Omental fat pad (tissue), 4 donors: Measurements from ENCODE around the gene UBE2J2. TPM values are rescaled to one million over a fixed set of nuclear protein-coding genes. Genes with fewer than 3 reads are reported as not detected.

ENCODE experiments used
- ATAC-seq: fragments of 150-250 bp; one replicate; pipeline ENCODE4 v1.9.1; 2016; ENCODE audit warnings: mild to moderate bottlenecking, moderate library complexity; ENCODE audit not compliant: low FRiP score
- DNase-seq: peaks from one replicate; pipeline ENCODE4 v3.0.0-alpha.2; 2019; ENCODE audit warnings: low spot score
- CTCF ChIP-seq, 3 donors: fragments of 450-650 bp; IDR thresholded peaks; one replicate each; pipeline ENCODE4 v1.5.1; 2016 to 2017; ENCODE audit warnings: antibody characterized with exemption in 3 of 3, mild to moderate bottlenecking in 3 of 3, moderate library complexity in 2 of 3
- total RNA-seq, 4 donors: library from RNA; depleted of rRNA; stranded (reverse); fragments of >200 nt; gene quantifications; one replicate each; pipeline ENCODE4 v1.1.0, GENCODE V29; 2016

UBE2J2 gene
- total RNA-seq, 4 donors from 2014 or later = 30.4 to 50.3 (median 42.9) TPM

DNA sequence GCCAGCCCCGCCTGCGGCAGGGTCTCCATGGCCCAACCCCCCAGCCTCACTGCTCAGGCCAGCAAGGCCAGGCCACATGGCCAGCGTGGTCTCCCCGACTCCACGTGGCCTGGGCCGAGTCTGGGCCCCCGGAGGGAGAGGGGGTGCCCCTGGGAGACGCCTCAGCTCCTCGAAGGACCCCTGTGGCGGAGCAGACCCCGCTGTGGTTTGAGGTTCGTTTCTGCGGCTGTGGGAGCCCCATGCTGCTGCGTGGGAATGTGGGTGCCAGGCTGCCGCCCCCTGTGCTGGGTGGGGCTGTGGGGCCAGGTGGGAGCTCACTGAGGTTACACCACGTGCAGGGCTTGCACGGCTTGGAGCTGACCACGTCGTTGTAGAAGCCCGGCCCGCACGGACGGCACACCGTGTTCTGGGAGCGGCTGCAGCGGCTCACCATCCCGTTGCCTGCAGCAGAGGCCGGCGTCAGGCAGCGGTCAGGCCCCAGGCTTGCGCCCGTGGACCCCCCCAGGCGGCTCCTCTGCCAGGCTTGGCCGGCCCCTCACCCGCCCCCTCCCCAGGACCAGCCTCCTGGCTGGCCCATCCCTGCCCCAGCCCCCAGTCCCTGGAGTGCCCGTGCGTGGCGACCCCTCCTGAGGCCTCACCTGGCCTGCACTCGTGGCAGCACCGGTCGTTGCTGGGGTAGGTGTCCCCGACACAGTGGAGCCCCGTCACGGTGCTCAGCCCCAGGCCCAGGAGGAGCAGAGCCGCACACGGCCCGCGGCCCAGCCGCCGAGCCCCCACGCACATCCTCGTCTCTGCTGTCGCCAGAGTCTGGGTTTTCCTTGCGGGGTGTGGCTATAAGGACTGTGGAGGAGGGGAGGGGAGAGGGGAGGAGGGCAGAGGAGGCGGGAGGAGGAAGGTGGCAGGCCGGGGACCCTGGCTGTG, 60.0 kb downstream of the UBE2J2 start, which contains the start of gene TNFRSF4:
Gene TNFRSF4, minus strand, starts transcription at position 809 of the 921 bp plus-strand sequence. Its CDS starts 26 bp downstream, at position 783.
- DNase-seq = no peak

DNA sequence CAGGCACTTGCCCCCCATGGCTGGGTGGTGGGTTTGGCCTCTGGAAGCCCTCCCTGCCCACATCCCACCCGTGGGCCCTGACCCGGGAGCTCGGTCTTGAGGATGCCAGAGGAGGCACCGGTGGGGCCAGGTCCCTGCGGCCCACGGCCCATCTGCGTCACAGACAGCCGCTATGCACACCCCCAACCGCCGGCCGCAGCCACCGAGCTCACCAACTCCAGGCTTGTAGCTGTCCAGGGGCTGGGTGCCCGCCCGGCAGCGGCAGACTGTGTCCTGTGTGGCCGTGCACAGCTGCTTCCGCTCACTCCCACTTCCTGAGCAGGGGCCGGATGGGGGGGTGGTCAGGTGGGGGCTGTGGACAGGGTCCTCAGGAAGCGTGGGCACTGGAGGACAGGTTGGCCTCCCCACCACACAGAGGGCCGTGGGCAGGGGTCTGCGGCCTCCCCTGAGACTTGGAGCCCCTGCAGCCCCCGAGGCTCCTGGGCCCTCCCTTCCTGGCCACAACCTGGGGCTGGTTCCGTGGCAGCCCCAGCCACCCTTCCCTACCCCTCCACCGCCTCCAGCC, 60.8 kb downstream of the UBE2J2 start:
- no peak for ATAC-seq
- DNase-seq = no peak
- no peak for TF ChIP-seq CTCF (IDR thresholded peaks at IDR 0.05)

More for the DNA sequence above, 60.0 kb downstream of the UBE2J2 start, which contains the start of gene TNFRSF4:
- ATAC-seq = no peak
- TF ChIP-seq CTCF (IDR thresholded peaks at IDR 0.05) = no peak

- TF ChIP-seq CTCF (IDR thresholded peaks at IDR 0.05) = no peak
- no peak for ATAC-seq
These were observed 61.9 kb downstream of the UBE2J2 start for GRCh38 chr1:1211541-1212441.

GRCh38 chr1:1210726-1211540, 62.7 kb downstream of the UBE2J2 start:
- TF ChIP-seq CTCF (IDR thresholded peaks at IDR 0.05) = no peak
- DNase-seq (no peak), ATAC-seq (no peak)

More at GRCh38 chr1:1211541-1212441, 61.9 kb downstream of the UBE2J2 start:
- no peak for DNase-seq

- TF ChIP-seq CTCF (IDR thresholded peaks at IDR 0.05) = no peak
- DNase-seq (no peak), ATAC-seq (no peak)
These were observed 64.8 kb downstream of the UBE2J2 start for GRCh38 chr1:1208713-1209433.
